GM19324 (cell line): ENCODE data around the gene PDGFA.
"Not testable (repeated sequence)": the region's sequence is repeated elsewhere in the genome, so short reads cannot be mapped to it uniquely, and the experiment has no call there.

Experiments
- ATAC-seq: cut with Tn5 transposase; IDR thresholded peaks from one replicate; pipeline ENCODE4 v1.9.1; 2021; ENCODE audit warnings: mild to moderate bottlenecking, moderate library complexity; ENCODE audit not compliant: unreplicated experiment, low FRiP score

Gene PDGFA

DNA sequence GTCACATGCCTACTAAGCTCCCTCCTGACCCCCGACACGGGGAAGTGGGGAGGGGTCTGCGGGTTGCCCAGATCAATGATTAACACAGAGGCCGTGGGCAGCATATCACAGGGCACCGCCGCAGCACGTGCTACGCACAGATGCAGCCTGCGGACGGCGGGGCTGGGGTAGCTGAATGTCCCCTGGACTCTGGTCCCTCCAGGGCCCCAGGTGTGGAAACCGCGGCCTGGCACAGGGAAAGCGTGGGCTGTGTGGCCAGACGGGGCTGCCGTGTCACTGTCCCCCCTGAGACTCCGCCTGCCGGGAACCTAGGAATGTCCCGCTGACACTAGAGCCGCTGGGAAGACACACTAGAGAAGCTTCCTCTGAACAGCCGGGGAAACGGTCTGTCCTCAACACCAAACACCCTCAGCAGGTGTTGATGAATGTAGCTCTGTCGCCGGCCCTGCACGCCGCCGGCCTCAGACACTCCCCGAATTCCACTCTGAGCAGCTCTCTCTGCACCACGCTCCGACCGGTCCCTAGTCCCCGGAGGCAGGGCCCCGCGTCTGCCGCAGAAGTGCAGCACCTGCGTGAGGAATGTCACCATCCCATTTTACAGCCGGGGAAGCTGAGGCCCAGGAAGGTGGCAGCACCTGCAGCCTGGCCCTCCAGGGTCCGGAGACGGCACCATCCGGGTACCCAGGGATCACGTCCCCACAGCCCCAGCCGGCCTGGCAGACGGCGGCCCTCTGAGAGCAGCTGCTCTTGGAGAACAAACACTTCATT lies 33.4 kb upstream of the PDGFA start:
- ATAC-seq = no peak

DNA sequence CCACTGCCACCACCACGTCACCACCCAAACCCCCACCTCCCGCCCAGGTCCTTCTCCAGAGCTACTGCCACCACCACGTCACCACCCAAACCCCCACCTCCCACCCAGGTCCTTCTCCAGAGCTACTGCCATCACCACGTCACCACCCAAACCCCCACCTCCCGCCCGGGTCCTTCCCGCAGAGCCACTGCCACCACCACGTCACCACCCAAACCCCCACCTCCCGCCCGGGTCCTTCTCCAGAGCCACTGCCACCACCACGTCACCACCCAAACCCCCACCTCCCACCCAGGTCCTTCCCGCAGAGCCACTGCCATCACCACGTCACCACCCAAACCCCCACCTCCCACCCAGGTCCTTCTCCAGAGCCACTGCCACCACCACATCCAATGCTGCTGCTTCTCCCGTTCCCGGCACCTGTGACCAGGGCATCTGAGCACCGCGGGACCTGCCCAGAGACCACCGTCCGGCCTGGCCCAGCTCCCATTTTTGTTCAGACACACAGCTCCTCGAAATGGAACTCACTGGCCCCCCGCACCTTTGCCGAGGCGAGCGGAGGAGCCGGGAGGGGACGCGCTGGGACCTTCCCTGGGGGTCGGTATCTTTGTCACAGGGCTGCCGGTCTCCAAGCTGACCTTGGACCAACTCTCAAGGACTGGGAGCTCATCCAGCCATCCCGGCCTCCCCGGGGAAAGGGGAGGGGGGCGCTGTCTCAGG lies 32.7 kb upstream of the PDGFA start:
- not testable (repeated sequence) for ATAC-seq

DNA sequence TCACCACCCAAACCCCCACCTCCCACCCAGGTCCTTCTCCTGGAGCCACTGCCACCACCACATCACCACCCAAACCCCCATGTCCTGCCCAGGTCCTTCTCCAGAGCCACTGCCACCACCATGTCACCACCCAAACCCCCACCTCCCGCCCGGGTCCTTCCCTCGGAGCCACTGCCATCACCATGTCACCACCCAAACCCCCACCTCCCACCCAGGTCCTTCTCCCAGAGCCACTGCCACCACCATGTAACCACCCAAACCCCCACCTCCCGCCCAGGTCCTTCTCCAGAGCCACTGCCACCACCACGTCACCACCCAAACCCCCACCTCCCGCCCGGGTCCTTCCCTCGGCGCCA lies 31.9 kb upstream of the PDGFA start:
- not testable (repeated sequence) for ATAC-seq

DNA sequence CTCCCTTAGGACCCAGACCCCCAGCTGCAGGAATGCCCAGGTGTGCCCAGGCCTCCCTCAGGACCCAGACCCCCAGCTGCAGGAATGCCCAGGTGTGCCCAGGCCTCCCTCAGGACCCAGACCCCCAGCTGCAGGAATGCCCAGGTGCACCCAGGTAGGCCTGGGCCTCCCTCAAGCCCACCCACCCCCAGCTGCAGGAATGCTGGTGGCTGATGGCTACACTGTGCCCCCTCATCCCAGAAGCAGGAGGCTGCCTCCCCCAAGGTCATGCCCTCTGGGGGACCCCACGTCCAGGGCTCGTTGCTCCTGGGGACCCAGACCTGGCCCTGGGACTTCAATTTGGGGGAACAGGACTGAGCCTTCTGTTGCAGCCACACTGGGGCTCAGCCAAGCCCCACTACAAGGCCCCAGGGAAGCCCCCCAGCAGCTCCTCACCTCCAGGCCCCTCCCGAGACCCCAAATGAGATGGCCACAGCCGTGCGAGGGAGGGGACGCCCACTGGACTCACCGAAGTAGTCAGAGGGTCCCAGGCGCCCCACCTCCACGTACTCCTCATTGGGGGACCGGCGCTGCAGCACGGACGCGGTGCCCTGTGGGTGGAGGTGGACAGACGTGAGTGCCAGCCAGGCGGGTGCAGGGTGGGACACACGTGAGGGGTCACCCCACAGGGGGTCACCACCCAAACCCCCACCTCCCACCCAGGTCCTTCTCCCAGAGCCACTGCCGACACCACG lies 31.4 kb upstream of the PDGFA start:
- ATAC-seq = no peak

DNA sequence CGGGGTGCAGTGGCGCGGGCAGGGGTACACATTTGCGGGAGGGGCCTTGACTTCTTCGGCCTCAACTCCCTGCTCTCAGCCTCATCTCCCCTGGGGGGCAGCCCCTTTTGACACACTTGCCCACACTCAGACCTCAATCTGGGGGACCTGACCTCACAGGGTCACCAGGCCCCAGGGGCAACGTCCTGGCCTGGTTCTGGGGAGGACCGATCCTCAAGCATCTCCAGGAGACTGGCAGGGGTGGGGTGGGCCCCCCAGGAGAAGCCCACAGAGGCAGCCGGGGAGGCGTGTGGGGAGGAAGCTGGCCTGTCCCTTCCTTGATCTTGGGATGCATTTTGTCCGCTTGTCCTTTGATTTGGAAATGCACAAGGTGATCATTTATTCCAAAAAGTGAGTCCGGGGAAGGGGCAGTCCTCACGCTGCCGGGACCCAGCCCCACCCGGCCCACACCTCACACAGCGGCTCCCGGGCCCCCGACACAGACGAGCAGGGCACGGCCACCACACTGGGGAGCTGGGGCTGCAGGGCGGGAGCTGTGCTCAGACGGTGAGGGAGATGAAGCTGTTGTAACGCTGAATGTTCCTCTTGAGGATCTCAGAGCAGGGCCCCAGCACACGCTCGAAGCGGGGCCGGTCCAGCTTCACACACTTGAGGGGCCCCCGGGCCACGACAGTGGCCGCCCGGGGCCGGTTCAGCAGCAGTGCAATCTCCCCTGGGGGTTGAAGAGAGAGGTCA lies 30.4 kb upstream of the PDGFA start:
- no peak for ATAC-seq

DNA sequence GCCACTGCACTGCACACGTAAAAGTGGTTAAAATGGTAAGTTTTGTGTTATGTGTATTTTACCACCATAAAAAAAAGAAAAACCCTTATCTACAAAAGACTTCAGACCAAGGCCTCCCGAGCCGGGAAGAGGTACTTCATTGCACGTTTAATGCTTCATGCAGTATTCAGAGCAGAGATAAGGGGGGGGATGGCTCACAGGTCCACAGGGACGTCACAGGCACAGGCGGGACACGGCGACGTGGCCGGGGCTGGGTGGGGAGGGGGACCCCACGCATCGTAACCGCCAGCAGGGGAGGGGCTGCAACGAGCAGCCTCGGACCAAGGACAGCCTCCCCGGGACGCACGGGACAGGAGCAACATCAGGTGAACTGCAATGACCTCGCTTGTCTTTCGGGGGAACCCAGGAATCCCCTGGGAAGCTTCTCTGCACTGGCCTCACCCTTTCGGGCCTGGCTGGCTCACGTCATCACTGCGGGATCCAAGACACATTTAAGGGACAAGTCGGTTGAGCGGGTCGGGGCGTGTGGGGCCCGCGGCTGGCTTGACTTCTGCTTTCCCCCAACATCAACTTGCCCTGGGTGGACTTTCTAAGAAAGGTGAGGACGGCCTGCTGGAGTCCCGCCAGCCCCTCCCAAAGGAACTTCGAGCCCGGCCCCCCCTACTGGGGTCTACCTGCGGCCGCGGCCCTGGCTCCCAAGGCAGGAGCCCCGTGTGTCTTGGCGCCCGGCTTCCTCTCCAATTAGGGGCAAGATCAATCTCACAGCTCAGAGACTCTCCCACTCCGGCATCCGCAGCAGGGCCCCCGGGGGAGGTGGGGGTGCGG lies 29.6 kb upstream of the PDGFA start:
- no peak for ATAC-seq

DNA sequence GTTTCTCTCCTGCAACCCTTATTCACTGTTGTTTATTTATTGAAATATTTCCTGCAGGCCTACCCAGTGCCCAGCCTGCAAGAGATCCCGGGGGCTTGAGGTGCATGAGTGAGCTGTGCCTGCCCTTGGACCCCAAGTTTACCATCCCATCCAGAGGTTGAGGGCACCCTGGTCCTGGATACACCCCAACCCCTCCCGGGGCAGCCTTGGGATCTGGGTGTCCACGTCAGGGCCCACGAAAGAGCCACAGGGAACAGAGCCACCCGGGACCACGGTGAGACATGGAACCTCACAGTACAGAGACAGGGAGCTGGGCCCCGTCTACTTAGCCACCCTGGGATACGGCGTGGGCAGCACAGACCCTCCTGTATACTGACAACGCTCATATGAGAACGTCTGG lies 28.8 kb upstream of the PDGFA start:
- no peak for ATAC-seq

DNA sequence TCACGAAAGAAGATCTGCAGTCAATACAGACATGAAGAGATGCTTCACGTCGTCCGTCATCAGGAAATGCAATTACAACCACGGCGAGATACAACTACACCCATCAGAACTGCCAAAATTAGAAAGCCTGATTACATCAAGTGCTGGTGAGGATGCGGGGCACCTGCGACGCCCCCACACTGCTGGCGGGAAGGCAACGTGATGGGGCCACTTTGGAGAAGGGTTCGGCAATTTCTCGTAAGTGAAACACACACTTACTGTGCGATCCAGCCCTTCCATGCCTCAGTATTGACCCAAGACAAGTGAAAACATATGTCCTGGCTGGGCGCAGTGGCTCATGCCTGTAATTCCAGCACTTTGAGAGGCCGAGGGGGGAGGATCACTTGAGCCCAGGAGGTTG lies 25.8 kb upstream of the PDGFA start:
- ATAC-seq = no peak

DNA sequence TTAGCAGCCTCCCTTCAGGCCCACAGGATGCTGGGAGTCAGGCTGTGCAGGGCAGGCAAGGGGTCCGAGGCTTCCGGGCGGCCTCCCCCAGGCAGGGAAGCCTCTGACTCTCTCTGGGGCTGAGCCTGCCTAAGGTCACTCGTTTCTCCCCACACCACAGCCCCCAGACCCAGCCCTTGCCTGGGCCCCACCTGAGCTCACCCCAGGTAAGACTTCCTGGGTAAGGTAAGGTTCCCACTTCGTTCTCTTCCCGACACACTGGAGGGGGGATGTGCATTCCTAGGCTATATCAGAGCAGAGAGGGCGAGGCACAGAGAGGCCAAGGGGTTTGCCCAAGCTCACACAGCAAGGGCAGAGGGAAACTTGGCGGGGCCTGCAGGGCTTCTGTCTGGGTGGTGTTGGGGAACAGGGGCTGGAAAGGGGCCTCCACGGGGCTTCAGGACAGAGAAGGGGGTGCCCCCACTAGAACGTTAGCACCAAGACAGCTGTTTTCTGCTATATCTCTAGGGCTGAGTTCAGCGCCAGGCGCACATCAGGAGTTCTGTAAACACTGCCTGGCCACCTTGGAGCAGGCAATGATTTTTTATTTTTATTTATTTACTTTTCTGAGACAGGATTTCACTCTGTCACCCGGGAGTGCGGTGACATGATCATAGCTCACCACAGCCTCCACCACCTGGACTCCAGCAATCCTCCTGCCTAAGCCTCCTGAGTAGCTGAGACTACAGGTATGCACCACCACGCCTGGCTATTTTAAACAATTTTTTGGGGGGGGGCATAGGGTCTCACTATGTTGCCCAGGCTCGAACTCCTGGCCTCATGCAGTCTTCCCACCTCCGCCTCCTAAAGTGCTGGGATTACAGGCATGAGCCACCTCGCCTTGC lies 24.9 kb upstream of the PDGFA start:
- ATAC-seq = no peak

DNA sequence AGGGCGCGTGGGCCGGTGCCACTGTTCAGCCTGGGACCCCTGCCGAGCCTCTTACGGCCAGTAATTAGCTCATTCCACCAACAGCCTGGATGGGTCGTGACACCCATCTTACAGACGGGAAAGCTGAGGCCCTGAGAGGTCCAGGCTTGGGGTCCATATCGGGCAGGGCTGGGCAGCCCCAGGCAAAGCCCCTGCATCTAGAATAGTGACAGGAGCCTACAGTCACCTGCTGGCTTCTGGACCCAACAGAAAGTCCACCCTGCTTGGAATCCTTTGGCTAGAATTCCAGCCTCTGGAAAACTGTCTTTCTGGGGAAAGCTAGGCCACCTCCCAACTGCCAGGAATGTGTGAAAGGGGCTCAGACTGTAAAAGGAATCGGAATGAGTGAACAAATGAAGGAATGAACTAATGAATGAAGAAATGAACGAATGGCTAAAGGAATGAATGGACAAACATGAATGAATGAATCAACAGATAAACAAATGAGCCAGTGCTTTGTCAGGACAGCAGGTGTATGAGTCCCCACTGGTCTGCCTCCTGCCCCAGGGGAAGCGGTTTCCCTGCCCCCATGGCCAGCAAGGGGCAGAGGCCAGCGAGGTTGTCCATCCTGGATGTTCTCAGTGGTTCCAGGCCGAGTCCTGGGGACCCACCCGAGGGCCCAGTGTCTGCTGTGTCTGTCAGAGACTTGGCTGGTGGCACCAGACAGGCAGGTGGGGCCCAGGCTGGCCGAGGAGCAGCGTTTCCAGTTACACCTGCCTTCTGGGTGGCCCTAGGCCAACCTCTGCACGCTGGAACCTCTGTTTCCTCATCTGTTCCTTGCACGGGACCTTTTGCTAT lies 24.1 kb upstream of the PDGFA start:
- no peak for ATAC-seq

DNA sequence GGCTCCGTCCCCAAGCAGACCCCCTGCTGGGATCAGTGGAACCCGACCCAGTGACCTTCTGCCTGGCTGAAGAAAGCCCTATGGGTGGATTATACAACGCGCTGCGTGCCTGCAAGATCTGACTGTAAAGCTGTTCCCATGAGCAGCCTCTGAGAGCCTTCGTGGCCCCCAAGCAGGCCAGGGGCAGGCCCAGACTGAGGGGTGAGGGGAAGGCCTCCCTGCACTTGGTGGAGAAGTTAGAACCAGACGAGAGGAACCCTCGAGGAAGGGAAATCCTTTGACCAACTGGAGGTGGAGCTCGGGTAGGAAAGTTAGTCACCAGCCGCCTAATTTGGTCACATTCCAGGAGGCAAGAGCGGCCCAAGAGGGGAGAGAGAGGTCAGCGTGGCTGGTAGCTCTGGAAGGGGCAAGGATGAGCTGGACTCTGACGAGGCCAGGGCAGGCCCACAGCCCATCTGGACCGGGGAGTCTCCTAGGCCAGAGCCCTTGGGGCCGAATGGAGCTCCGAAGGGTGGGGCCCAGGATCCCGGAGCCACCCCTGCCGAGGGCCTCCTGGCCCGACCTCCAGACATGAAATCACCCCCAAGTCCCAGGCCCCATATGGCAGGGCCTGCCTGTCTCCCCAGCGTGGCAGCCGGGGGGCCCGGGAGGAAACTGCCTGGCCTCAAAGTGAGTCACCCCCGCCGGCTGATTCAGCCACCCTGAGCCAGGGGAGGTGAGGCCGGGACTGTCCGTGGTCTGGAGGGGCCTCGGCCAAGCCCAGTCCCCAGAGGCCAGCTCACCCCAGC lies 23.3 kb upstream of the PDGFA start:
- ATAC-seq = no peak

DNA sequence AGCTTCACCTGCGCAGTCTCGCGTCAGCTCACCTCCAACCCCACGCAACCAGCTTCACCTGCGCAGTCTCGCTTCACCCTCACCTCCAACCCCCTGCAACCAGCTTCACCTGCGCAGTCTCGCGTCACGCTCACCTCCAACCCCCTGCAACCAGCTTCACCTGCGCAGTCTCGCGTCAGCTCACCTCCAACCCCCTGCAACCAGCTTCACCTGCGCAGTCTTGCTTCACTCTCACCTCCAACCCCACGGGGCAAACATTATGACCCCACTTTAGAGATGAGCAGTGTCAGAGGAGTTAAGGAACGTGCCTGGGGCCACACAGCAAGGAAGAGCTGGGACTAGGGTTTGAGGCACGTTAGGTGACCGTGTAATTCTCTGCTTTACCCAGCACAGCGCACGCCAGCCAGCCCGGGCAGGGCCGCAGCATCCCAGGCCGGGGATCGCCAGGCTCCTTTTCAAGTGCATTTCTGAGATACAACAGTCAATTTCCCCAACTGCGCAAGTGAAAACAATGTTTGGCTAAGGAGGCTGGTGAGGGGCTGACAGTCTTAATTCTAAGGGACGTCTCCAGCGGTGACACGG lies 22.6 kb upstream of the PDGFA start:
- no peak for ATAC-seq

DNA sequence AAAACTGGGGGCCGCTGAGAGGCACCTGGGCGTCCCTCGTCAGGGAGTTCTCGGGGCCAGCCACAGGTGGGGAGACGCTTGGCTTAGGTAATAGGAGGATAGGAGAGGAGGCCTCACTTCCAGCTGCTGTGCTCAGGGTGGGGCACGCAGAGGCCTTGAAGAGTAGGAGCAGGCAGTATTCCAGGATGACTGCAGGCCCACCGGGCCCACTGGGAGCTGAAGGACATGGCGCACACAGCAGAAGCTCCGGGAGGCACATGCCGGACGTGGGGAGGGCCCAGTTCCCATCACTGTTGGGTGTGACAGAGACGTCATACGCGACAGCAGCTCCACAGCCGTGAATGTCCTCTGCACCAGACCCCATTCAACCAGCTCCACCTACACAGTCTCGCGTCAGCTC lies 22.0 kb upstream of the PDGFA start:
- ATAC-seq = no peak

DNA sequence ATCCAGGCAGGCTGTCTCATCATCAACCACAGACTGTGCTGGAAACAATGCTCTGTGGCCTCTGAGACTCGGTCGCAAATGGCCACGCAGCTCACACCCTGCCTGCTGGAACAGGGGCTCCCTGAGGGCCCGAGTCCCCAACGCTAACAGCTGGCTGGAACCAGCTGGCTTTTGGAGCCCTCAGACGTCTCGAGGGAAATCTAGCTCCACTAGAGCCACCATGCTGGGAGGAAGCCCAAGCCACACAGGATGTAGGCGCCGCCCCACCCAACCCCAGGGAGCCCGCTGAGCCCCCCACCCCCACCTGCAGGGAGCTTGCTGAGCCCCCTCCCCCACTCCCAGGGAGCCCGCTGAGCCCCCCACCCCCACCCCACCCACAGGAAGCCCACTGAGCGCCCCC lies 21.4 kb upstream of the PDGFA start:
- no peak for ATAC-seq

DNA sequence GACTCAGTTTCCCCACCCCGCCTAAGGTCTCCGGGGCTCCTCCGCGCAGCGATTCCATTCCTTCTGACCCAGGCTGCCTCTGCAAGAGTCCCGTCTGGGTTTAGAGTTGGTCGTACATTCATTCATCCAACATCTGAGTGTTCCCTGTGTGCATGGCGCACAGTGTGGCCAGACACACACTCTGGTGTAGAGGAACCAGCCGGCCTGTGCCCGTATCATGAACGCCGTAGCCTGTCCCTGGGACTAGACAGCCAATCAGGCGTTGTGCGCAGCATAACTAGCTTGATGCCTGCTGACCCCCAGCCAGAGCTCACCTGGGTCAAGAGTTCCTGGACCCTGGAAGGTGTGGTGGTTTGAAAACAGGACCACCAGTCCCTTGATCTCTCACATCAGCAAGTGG lies 20.9 kb upstream of the PDGFA start:
- ATAC-seq = no peak

DNA sequence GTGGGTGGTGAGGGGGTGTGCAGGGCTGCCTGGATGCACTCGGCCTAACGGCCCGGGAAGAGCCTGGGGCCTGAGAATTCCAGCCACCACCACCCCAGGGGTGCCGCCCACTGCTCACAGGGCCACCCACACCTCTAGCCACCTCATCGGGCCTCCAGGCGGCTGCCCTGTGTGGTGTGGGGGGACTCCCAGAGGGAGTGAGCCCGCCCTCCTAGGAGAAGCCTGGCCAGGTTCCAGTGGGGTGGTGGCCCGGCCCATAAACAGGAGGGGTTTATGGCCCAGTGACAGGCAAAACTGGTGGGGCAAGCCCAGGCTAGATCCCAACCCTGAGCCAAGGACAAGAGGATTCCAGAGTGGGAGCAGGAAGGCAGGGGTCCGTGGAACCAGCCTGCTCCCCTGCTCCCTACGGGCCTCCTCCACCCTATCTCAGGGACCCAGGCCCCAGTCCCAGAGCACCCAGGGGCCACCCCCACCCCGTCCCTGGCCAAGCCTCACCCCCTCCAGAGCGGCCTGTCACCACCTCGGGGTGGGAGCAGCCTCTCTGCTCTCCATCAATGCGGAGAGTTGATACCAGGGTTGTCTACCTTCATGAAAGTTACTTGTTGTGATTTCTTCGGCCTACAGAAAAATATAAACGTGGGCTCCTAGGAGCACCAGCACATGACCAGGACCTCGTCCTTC lies 20.2 kb upstream of the PDGFA start:
- no peak for ATAC-seq
